ENCODE measurements around the gene FOXD4. TPM values are rescaled to one million over a fixed set of nuclear protein-coding genes. Genes with fewer than 3 reads are reported as not detected.
"Not testable (repeated sequence)": the region's sequence is repeated elsewhere in the genome, so short reads cannot be mapped to it uniquely, and the experiment has no call there.

The FOXD4 gene
- total RNA-seq: 0.32 TPM
- long read RNA-seq: 0 reads

- ATAC-seq; H3K36me3 ChIP-seq; H3K4me3 ChIP-seq; DNase-seq; H3K27ac ChIP-seq; H3K9me3 ChIP-seq; intact Hi-C loops (cut with DNase I): not testable (repeated sequence)
- peaks cover 42% of the 10 kb centered on the region for H3K27me3 ChIP-seq (ENCODE audit: low read depth)
- H3K4me1 ChIP-seq: peaks cover 17% of the 10 kb centered on the region
These were observed at the start of gene FOXD4 for GRCh38 chr9:117995-118467. Gene FOXD4, minus strand, starts transcription at chr9:118417. Its CDS starts 298 bp downstream, at chr9:118119.

- H3K27me3 ChIP-seq (ENCODE audit: low read depth); H3K4me3 ChIP-seq; H3K27ac ChIP-seq; ATAC-seq; H3K9me3 ChIP-seq; H3K4me1 ChIP-seq; intact Hi-C loops (cut with DNase I); DNase-seq; H3K36me3 ChIP-seq: not testable (repeated sequence)
These were observed 41.7 kb upstream of the FOXD4 start for GRCh38 chr9:159871-160270.

GRCh38 chr9:151173-151572, 33.0 kb upstream of the FOXD4 start:
- intact Hi-C loops (cut with DNase I); H3K4me1 ChIP-seq; H3K27ac ChIP-seq; ATAC-seq; DNase-seq; H3K27me3 ChIP-seq (ENCODE audit: low read depth); H3K4me3 ChIP-seq; H3K9me3 ChIP-seq; H3K36me3 ChIP-seq: not testable (repeated sequence)

GRCh38 chr9:139880-140279, 21.7 kb upstream of the FOXD4 start:
- DNase-seq: peak; percentile 41
- intact Hi-C loops (cut with DNase I); H3K4me3 ChIP-seq; H3K36me3 ChIP-seq; H3K27me3 ChIP-seq (ENCODE audit: low read depth); H3K27ac ChIP-seq; H3K9me3 ChIP-seq; H3K4me1 ChIP-seq; ATAC-seq: not testable (repeated sequence)

- H3K36me3 ChIP-seq; H3K27ac ChIP-seq; H3K9me3 ChIP-seq; ATAC-seq; intact Hi-C loops (cut with DNase I); H3K4me3 ChIP-seq; DNase-seq: not testable (repeated sequence)
- H3K4me1 ChIP-seq: peaks cover 17% of the 10 kb centered on the region
- H3K27me3 ChIP-seq (ENCODE audit: low read depth): peaks cover 49% of the 10 kb centered on the region
These were observed 848 bp downstream of the FOXD4 start for GRCh38 chr9:117144-117994.

GRCh38 chr9:116239-117077, 1.8 kb downstream of the FOXD4 start:
- H3K36me3 ChIP-seq; intact Hi-C loops (cut with DNase I); H3K9me3 ChIP-seq; H3K27ac ChIP-seq; DNase-seq; H3K4me3 ChIP-seq; ATAC-seq: not testable (repeated sequence)
- Histone ChIP-seq H3K4me1 (peaks cover 17% of the 10 kb centered on the region), H3K27me3 (ENCODE audit: low read depth) (peaks cover 56% of the 10 kb centered on the region)

- ATAC-seq: peak in 1 of 2 donors; percentile 38
- Histone ChIP-seq H3K4me3 (peak overlapping the region; percentile 52), H3K4me1 (peaks cover 17% of the 10 kb centered on the region), H3K27me3 (ENCODE audit: low read depth) (peaks cover 66% of the 10 kb centered on the region)
- H3K27ac ChIP-seq; H3K36me3 ChIP-seq; intact Hi-C loops (cut with DNase I); H3K9me3 ChIP-seq; DNase-seq: not testable (repeated sequence)
These were observed 3.1 kb downstream of the FOXD4 start for GRCh38 chr9:115118-115451.

GRCh38 chr9:114267-115117, 3.7 kb downstream of the FOXD4 start:
- H3K36me3 ChIP-seq; DNase-seq; intact Hi-C loops (cut with DNase I); H3K9me3 ChIP-seq; H3K27ac ChIP-seq: not testable (repeated sequence)
- peak; percentile 65 to 71 for ATAC-seq
- Histone ChIP-seq H3K4me1 (peaks cover 17% of the 10 kb centered on the region), H3K4me3 (peak overlapping the region; percentile 52), H3K27me3 (ENCODE audit: low read depth) (peaks cover 72% of the 10 kb centered on the region)

- DNase-seq; H3K36me3 ChIP-seq; H3K27ac ChIP-seq; H3K9me3 ChIP-seq; intact Hi-C loops (cut with DNase I): not testable (repeated sequence)
- Histone ChIP-seq H3K27me3 (ENCODE audit: low read depth) (peaks cover 81% of the 10 kb centered on the region), H3K4me3 (peak overlapping the region; percentile 52), H3K4me1 (peaks cover 17% of the 10 kb centered on the region)
- peak; percentile 72 to 77 for ATAC-seq
These were observed 4.5 kb downstream of the FOXD4 start for GRCh38 chr9:113468-114266.

- intact Hi-C loops (cut with DNase I); H3K27ac ChIP-seq; ATAC-seq; H3K36me3 ChIP-seq; DNase-seq; H3K9me3 ChIP-seq: not testable (repeated sequence)
- Histone ChIP-seq H3K27me3 (ENCODE audit: low read depth) (peaks cover 84% of the 10 kb centered on the region), H3K4me3 (peak overlapping the region; percentile 52), H3K4me1 (peaks cover 17% of the 10 kb centered on the region)
These were observed 5.4 kb downstream of the FOXD4 start for GRCh38 chr9:112589-113467.

- DNase-seq; H3K9me3 ChIP-seq; ATAC-seq; H3K36me3 ChIP-seq; H3K4me3 ChIP-seq; H3K27ac ChIP-seq; intact Hi-C loops (cut with DNase I): not testable (repeated sequence)
- peaks cover 84% of the 10 kb centered on the region for H3K27me3 ChIP-seq (ENCODE audit: low read depth)
- peaks cover 17% of the 10 kb centered on the region for H3K4me1 ChIP-seq
These were observed 7.5 kb downstream of the FOXD4 start for GRCh38 chr9:110672-111071.
